GM19351 (cell line): ENCODE data around the gene KCNN2.
"Not testable (repeated sequence)": the region's sequence is repeated elsewhere in the genome, so short reads cannot be mapped to it uniquely, and the experiment has no call there.

Experiments used
- ATAC-seq: cut with Tn5 transposase; IDR thresholded peaks from one replicate; pipeline ENCODE4 v1.9.1; 2021; ENCODE audit warnings: mild to moderate bottlenecking, moderate library complexity; ENCODE audit not compliant: unreplicated experiment

Gene KCNN2

GRCh38 chr5:114418176-114419066, 56.6 kb downstream of the KCNN2 start:
- peak; percentile 97 for ATAC-seq

GRCh38 chr5:114419067-114419388, 57.2 kb downstream of the KCNN2 start:
- ATAC-seq = peak; percentile 28

DNA sequence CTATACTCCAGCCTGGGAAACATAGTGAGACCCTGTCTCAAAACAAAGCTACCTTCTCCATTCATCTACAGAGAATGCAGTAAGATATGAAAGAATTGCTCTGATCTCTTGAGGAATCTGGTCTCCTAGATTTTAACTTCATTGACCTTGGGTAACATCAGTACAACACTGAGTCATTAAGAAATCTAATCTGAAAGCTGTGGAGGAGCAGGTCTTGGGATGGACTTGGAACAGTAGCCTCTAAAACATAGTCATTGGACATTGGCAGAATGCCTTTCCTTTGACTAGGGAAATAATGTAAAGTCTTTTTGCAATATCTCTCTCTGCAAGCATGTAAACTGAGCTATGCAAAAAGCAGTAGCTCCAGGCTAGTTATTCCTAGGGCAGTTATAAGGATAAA, 58.1 kb downstream of the KCNN2 start:
- ATAC-seq = no peak

DNA sequence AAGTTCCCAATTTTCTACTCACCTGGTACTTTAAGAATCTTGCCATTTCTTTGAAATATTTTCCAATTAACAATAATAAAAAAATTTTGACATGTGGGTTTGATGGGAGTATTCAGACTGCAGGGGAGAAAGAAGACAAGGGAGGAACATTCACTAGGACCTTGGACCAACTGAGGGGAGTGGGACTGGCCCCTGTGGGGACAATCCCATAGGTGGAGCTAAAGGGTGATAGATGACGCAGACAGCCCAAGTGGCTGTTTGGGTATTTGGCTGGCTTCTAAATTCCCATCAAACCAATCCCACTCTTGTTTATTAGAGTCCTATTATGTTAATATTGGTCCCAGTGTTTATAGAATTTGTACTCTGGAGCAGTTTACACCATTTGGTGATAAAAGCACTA, 65.3 kb downstream of the KCNN2 start:
- no peak for ATAC-seq

GRCh38 chr5:114430532-114430931, 68.7 kb downstream of the KCNN2 start:
- ATAC-seq = no peak

DNA sequence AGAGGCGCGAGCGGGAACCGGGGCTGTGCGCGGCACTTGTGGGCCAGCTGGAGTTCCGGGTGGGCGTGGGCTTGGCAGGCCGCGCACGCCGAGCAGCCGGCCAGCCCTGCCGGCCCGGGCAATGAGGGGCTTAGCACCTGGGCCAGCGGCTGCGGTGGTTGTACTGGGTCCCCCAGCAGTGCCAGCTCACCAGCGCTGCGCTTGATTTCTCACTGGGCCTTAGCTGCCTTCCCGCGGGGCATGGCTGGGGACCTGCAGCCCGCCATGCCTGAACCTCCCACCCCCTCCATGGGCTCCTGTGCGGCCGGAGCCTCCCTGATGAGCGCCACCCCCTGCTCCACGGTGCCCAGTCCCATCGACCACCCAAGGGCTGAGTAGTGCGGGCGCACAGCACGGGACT, 70.8 kb downstream of the KCNN2 start:
- ATAC-seq = not testable (repeated sequence)

DNA sequence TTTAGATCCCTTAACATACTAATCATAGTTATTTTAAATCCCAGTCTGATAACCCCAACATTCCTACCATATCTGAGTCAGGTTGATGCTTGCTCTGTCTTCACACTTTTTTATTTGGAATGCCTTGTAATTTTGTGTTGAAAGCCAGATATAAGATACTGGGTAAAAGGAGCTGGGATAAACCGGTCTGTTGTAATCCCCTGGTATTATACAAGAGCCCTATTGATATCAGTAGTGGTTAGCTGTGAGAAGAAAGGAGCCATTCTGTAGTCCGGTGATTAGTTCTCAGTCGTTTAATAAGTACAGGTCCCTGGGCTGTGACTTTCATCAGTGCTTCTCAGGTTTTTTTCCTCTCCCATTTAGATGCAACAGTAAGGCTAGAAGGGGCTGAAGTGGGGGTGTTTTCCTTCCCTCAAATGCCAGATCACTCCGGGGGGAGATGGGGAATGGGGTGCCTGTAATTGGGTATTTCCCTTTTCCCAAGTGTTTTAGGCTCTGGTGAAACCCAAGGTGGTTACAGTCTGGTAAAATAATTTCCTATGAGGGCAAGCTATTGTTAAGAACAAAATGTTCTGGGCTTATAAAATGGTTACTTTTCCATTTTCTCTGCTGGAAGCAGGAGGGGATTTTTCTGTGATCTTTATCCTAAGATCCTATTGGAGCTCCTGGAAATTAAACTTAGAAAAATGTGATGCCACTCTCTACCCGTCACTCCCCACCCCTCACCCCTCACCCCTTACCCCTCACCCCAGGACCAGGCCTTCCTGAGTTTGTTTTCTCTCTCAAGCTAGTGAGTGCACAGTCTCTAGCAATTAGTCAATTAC, 72.7 kb downstream of the KCNN2 start:
- no peak for ATAC-seq

GRCh38 chr5:114435220-114435481, 73.3 kb downstream of the KCNN2 start:
- ATAC-seq = no peak

GRCh38 chr5:114435885-114436299, 74.0 kb downstream of the KCNN2 start:
- peak; percentile 88 for ATAC-seq

DNA sequence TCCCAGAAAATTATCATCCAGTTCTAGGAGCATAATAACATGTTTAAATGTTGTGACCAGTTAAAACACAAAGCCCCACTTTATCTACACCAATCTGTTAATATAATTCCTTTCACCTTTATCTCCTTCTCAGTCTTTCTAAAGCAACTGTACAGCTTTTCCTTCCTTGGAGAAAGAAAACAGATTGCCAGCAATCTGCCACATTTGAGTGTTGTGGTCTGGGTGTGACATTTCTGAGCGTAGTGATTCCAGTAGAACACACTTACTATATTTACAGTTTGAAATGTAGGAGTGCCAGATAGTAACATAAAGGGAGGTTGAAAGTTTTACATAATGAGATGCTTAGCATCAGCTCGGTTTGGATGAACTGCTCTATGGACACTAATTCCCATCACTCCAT, 76.1 kb downstream of the KCNN2 start:
- no peak for ATAC-seq

DNA sequence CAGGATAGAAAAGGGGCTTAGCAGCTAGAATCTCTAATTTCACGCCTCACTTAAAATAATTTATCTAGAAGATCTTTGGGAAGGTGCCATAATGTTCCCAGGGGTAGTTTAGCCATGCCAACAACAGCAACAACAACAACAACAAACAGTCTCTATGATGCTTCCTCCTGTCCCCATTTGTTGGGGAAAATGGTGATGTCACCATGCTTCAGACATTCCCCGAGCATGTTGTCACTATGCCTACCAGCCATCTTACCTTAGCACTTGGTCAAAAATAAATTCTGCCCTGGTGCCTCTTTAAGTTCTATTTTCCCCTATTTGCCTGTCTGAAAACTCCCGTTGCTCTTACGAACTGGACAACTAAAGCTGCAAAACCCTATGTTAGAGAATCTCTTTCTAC, 76.6 kb downstream of the KCNN2 start:
- ATAC-seq = no peak

DNA sequence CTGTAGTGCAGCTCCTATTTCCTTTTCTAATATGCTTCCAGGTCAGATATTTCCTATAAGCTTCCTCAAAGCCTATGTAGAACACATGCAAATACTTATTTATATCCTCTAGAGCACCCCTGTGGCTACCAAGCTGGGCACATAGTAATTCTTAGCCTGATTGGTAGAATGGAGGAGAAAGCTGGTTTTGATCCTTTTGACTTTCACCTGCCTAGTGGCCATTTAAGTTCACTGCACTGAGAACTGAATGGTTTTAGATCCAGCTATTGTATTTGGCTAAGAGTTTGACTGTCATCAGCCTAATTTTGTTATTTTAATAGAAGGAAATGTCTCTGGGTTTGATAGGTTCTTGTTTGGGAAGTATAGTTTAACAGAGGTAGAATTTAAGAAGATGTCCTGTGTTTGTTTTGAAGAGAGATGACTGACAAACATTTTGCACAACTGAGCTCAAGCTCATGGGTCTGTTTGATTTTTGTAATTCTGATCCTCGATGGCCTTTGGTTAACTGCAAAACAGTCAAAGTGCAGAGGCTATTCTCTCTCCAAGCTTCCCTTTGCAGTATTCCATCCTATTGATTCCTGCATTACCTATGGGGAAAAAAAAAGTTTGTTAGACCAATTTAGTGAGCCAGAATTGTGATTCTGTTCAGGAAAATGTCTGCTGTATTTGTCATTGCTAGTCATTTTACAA, 85.4 kb downstream of the KCNN2 start:
- peak; percentile 56 for ATAC-seq

GRCh38 chr5:114448481-114448880, 86.6 kb downstream of the KCNN2 start:
- ATAC-seq = no peak

GRCh38 chr5:114449860-114450421, 88.1 kb downstream of the KCNN2 start:
- peak; percentile 98 for ATAC-seq

DNA sequence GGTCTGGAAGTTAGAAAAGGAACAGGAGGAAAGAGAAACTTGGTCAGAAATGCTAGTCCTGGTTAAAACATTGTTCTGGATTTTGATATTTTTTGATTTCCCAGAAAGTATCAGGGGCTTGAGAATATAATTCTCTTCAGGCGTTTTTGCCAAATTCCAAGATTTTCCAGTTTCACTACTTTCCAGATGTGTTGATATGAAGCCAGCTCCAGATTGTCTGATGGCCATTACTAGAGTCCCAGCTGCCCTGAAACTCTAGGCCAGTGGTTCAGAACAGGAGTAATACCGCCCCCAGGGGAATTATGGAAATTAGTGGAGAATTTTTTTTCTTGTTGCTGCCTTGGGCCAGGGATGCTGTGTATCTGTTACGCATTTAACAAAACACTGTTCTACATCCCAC, 88.6 kb downstream of the KCNN2 start:
- no peak for ATAC-seq

DNA sequence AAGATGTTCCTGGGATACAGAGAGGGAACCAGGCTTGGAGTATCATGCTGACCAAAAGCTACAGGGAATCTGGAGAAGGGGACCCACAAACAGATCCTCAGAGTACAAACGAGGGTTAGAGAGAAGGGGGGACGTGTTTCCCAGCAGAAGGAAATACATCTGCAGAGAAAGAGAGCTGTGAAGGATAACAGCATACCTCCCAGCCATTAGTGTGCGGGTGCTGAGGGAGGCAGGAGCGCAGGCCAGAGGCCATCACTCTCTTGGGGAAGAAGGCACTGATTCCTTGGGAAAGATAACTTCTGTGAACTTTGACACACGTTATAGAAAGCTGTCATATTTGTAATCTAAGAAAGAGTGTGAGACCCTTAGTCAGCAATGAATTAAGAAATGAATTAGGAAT, 96.9 kb downstream of the KCNN2 start:
- ATAC-seq = no peak

GRCh38 chr5:114467171-114467570, 105.3 kb downstream of the KCNN2 start:
- ATAC-seq = no peak

GRCh38 chr5:114467729-114468128, 105.9 kb downstream of the KCNN2 start:
- no peak for ATAC-seq

DNA sequence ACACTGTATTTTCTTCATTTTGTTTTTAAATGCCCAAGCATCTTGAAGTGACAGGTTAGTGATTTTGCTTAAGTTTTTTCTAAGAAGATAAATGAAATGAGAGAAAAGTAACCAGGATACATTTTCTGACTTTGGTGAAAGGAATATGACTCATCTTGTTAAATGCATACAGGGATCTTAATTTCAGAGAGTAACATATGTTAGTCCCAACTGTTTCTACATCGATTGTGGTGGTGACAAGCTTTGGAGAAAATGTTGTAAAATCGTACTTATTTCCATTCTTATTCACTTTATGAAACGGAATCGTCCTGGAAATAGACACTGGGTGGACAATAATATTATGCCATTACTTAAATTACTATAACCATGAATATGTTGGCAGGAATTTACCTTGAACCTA, 107.5 kb downstream of the KCNN2 start:
- ATAC-seq = no peak

- no peak for ATAC-seq
Measured at GRCh38 chr5:114471529-114471928, 109.7 kb downstream of the KCNN2 start.

- ATAC-seq = no peak
Measured at GRCh38 chr5:114473541-114473940, 111.7 kb downstream of the KCNN2 start.
